H1 (cell line): Measurements from ENCODE around the gene UBE2E3. TPM values are rescaled to one million over a fixed set of nuclear protein-coding genes. Genes with fewer than 3 reads are reported as not detected.

Experiments used
- CTCF ChIA-PET: fragments of 300-600 bp; sonication (Branson Sonifier 250); formaldehyde crosslinking; loops from one replicate; lab custom pipeline; 2021; ENCODE audit not compliant: partially characterized antibody; lab: Charles Lee
- POLR2A ChIA-PET: fragments of 300-600 bp; sonication (Branson Sonifier 250); formaldehyde crosslinking; loops from one replicate; lab custom pipeline; 2021; ENCODE audit warnings: inconsistent platforms; ENCODE audit not compliant: partially characterized antibody; lab: Charles Lee
- DNase-seq, 2 experiments: peaks; one replicate each; pipeline versions ENCODE4 v3.0.0 to v3.0.0-alpha.2; 2010 to 2022; ENCODE audit warnings: low spot score in 2 of 2, low read depth in 1 of 2, mixed read lengths in 1 of 2
- FAIRE-seq: peaks from 2 replicates; lab custom pipeline; 2011; peaks lifted over from hg19 to GRCh38; lab: Jason Lieb, UNC
- H2AFZ ChIP-seq: 2 replicates; pipeline ENCODE4 v1.8.1; 2012; ENCODE audit warnings: low read length, inconsistent platforms
- H2AK5ac ChIP-seq: 2 replicates; pipeline ENCODE4 v1.6.1; 2013; ENCODE audit warnings: low read depth, low read length
- H2BK120ac ChIP-seq: replicated peaks from 2 replicates; pipeline ENCODE3; 2013; ENCODE audit warnings: low read depth, low read length, inconsistent platforms
- H2BK12ac ChIP-seq: 2 replicates; pipeline ENCODE4 v1.6.1; 2013; ENCODE audit warnings: low read depth, low read length
- H2BK15ac ChIP-seq: 2 replicates; pipeline ENCODE4 v1.6.1; 2013; ENCODE audit warnings: low read length
- H2BK20ac ChIP-seq: 2 replicates; pipeline ENCODE4 v1.6.1; 2013; ENCODE audit warnings: low read length
- H2BK5ac ChIP-seq: 2 replicates; pipeline ENCODE4 v1.6.1; 2013; ENCODE audit warnings: low read depth, low read length
- H3K14ac ChIP-seq: 2 replicates; pipeline ENCODE4 v1.6.1; 2013; ENCODE audit warnings: inconsistent platforms; ENCODE audit not compliant: insufficient read length
- H3K18ac ChIP-seq: 2 replicates; pipeline ENCODE4 v1.6.1; 2013; ENCODE audit warnings: low read length; ENCODE audit errors: extremely low read depth
- H3K23ac ChIP-seq: 2 replicates; pipeline ENCODE4 v1.6.1; 2013; ENCODE audit warnings: inconsistent platforms; ENCODE audit not compliant: insufficient read length
- H3K23me2 ChIP-seq: 2 replicates; pipeline ENCODE4 v1.6.1; 2013; ENCODE audit warnings: low read depth, low read length
- H3K27ac ChIP-seq: 2 replicates; pipeline ENCODE4 v1.6.1; 2011; ENCODE audit warnings: low read depth, low read length, inconsistent platforms
- H3K27me3 ChIP-seq, 4 experiments: replicated peaks in 1 of 4; 1 replicate in 1 of 4; 2 replicates in 3 of 4; pipeline versions ENCODE4 v1.6.1 to v1.8.1; 2011 to 2013; ENCODE audit warnings: low read length in 3 of 4, mild to moderate bottlenecking in 3 of 4, inconsistent platforms in 2 of 4, mixed read lengths in 2 of 4, moderate library complexity in 1 of 4; ENCODE audit not compliant: control insufficient read depth in 3 of 4, insufficient read depth in 3 of 4; ENCODE audit errors: extremely low read depth in 1 of 4
- H3K36me3 ChIP-seq, 4 experiments: 2 replicates each; pipeline versions ENCODE4 v1.6.1 to v1.8.1; 2011 to 2013; ENCODE audit warnings: mild to moderate bottlenecking in 4 of 4, low read length in 3 of 4, moderate library complexity in 2 of 4, control low read depth in 1 of 4, inconsistent platforms in 1 of 4; ENCODE audit not compliant: insufficient read depth in 4 of 4, control insufficient read depth in 2 of 4
- H3K4ac ChIP-seq: replicated peaks from 2 replicates; pipeline ENCODE3; 2013; ENCODE audit warnings: low read length, low read depth, mixed read lengths, inconsistent platforms; ENCODE audit not compliant: insufficient read length
- H3K4me1 ChIP-seq, 4 experiments: replicated peaks in 1 of 4; 1 replicate in 1 of 4; 2 replicates in 3 of 4; pipeline versions ENCODE4 v1.6.1 to v1.8.1; 2011 to 2013; ENCODE audit warnings: low read length in 3 of 4, inconsistent platforms in 2 of 4, mixed read lengths in 1 of 4; ENCODE audit not compliant: insufficient read depth in 4 of 4, control insufficient read depth in 3 of 4
- H3K4me2 ChIP-seq, 2 experiments: 2 replicates each; pipeline versions ENCODE4 v1.6.1 to v1.8.1; 2011 to 2013; ENCODE audit warnings: low read depth in 2 of 2, low read length in 2 of 2, control low read depth in 1 of 2, inconsistent platforms in 1 of 2, mild to moderate bottlenecking in 1 of 2; ENCODE audit not compliant: insufficient read depth in 1 of 2
- H3K4me3 ChIP-seq, 4 experiments: fragments of 200-600, 300-600 bp in 1 of 4; sonication (generic), shearing (Covaris generic), sonication (Bioruptor Twin) in 1 of 4; 2 replicates each; pipeline versions ENCODE4 v1.5.1 to v1.8.1; 2011 to 2016; ENCODE audit warnings: low read length in 4 of 4, low read depth in 3 of 4, control low read depth in 2 of 4, inconsistent platforms in 2 of 4, mild to moderate bottlenecking in 2 of 4, mixed read lengths in 1 of 4, moderate library complexity in 1 of 4; ENCODE audit not compliant: insufficient read depth in 2 of 4; ENCODE audit errors: extremely low read depth in 1 of 4
- H3K56ac ChIP-seq: replicated peaks from 2 replicates; pipeline ENCODE3; 2013; ENCODE audit warnings: low read depth, mild to moderate bottlenecking, mixed read lengths, low read length, inconsistent platforms; ENCODE audit not compliant: insufficient read length
- H3K79me1 ChIP-seq: 2 replicates; pipeline ENCODE4 v1.6.1; 2013; ENCODE audit warnings: low read depth, low read length, control low read depth
- H3K79me2 ChIP-seq, 2 experiments: 2 replicates each; pipeline versions ENCODE4 v1.6.1 to v1.8.1; 2012 to 2013; ENCODE audit warnings: low read length in 2 of 2, mild to moderate bottlenecking in 2 of 2, inconsistent platforms in 1 of 2; ENCODE audit not compliant: insufficient read depth in 2 of 2, control insufficient read depth in 1 of 2
- H3K9ac ChIP-seq, 4 experiments: replicated peaks in 1 of 4; 1 replicate in 1 of 4; 2 replicates in 3 of 4; pipeline versions ENCODE4 v1.6.1 to v1.8.1; 2011 to 2013; ENCODE audit warnings: low read depth in 3 of 4, low read length in 3 of 4, control low read depth in 2 of 4, mild to moderate bottlenecking in 2 of 4, moderate library complexity in 2 of 4, inconsistent platforms in 1 of 4; ENCODE audit errors: extremely low read depth in 1 of 4
- H3K9me3 ChIP-seq, 2 experiments: 2 replicates each; pipeline versions ENCODE4 v1.6.1 to v1.8.1; 2012 to 2013; ENCODE audit warnings: mild to moderate bottlenecking in 2 of 2, moderate library complexity in 2 of 2, control low read depth in 1 of 2, inconsistent platforms in 1 of 2, low read depth in 1 of 2, low read length in 1 of 2, mixed read lengths in 1 of 2; ENCODE audit not compliant: insufficient read depth in 2 of 2
- H4K20me1 ChIP-seq, 2 experiments: replicated peaks in 1 of 2; 2 replicates each; pipeline versions ENCODE3 to v1.8.1; 2011 to 2013; ENCODE audit warnings: inconsistent platforms in 2 of 2, low read length in 2 of 2, mild to moderate bottlenecking in 1 of 2; ENCODE audit not compliant: insufficient read depth in 2 of 2, control insufficient read depth in 1 of 2
- H4K5ac ChIP-seq: 2 replicates; pipeline ENCODE4 v1.6.1; 2013; ENCODE audit warnings: low read length, low read depth, mixed read lengths, inconsistent platforms; ENCODE audit not compliant: insufficient read length
- H4K8ac ChIP-seq: 2 replicates; pipeline ENCODE4 v1.8.0; 2013; ENCODE audit warnings: mild to moderate bottlenecking, moderate library complexity, low read length, inconsistent platforms; ENCODE audit not compliant: insufficient read depth; ENCODE audit errors: extremely low read depth
- H4K91ac ChIP-seq: replicated peaks from 2 replicates; pipeline ENCODE3; 2013; ENCODE audit warnings: low read length, mixed read lengths, inconsistent platforms; ENCODE audit not compliant: insufficient read length
- FOSL1 ChIP-seq: IDR thresholded peaks from 2 replicates; pipeline ENCODE4 v1.6.1; 2011; ENCODE audit warnings: mild to moderate bottlenecking, low read depth, low read length, moderate library complexity; ENCODE audit not compliant: insufficient read depth
- JUN ChIP-seq: IDR thresholded peaks from 2 replicates; pipeline ENCODE4 v1.6.1; 2011; ENCODE audit warnings: low read depth, mild to moderate bottlenecking, improper control_type of control experiment, low read length
- RXRA ChIP-seq: IDR thresholded peaks from 2 replicates; pipeline ENCODE4 v1.6.1; 2011; ENCODE audit warnings: low read depth, mild to moderate bottlenecking, low read length, moderate library complexity; ENCODE audit not compliant: insufficient read depth
- SIRT6 ChIP-seq: IDR thresholded peaks from one replicate; pipeline ENCODE4 v1.7.1; 2012; ENCODE audit warnings: low read length, inconsistent platforms
- YY1 ChIP-seq: IDR thresholded peaks from 2 replicates; pipeline ENCODE4 v1.6.1; 2011; ENCODE audit warnings: low read depth, mild to moderate bottlenecking, low read length
- WGBS, 2 experiments: shearing (Covaris generic) in 1 of 2; methylation state at CpG; one replicate each; pipeline versions ENCODE4 v1.1.6 to v1.1.7; 2013 to 2015; ENCODE audit warnings: low lambda C conversion rate in 2 of 2, mixed read lengths in 2 of 2, inconsistent platforms in 1 of 2, low coverage in 1 of 2, missing lambda C conversion rate in 1 of 2; ENCODE audit not compliant: insufficient replicate concordance in 2 of 2, insufficient coverage in 1 of 2, insufficient read length in 1 of 2; ENCODE audit errors: extremely low coverage in 1 of 2, missing lambda C conversion rate in 1 of 2; 5-methylcytosine and 5-hydroxymethylcytosine counted together
- polyA plus RNA-seq, 7 experiments: library from polyadenylated mRNA; depleted of rRNA in 3 of 7; stranded (reverse) in 5 of 7; unstranded in 2 of 7; fragments of >200 nt in 5 of 7; fragments of 200-250 nt in 2 of 7; gene quantifications; 1 replicate in 5 of 7; 2 replicates in 1 of 7; 4 replicates in 1 of 7; pipeline versions ENCODE4 v1.2.1 to v1.2.3, GENCODE V29; 2011 to 2013; ENCODE audit warnings: missing spikeins in 2 of 7, mixed read lengths in 2 of 7
- total RNA-seq: library from RNA; stranded (reverse); fragmentation: NEBNext Ultra II Directional; extraction: Animal tissue kit (Norgen Biotek cat#: 25700); gene quantifications from 2 replicates; pipeline ENCODE4 v1.2.1, GENCODE V29; 2021
- TF ChIP-seq, protein P1 (sequence below), 3 experiments: IDR thresholded peaks; 1 replicate in 2 of 3; 2 replicates in 1 of 3; pipeline versions ENCODE4 v1.5.1 to v1.6.1; 2011; ENCODE audit warnings: low read length in 3 of 3, mild to moderate bottlenecking in 3 of 3, inconsistent platforms in 2 of 3, low read depth in 1 of 3, moderate library complexity in 1 of 3; ENCODE audit not compliant: insufficient read depth in 1 of 3; ENCODE audit errors: control extremely low read depth in 1 of 3
- TF ChIP-seq, protein P2 (sequence below): IDR thresholded peaks from 2 replicates; pipeline ENCODE4 v1.6.1; 2012; ENCODE audit warnings: inconsistent platforms

Gene UBE2E3
- total and polyA plus RNA-seq, 2 of the 8 experiments (the other 6 are each of a cell fraction or from before 2014, with no cell fraction given) = 106 to 132 TPM

- Histone ChIP-seq H2BK120ac (no peak overlapping the region), H2BK20ac (no peak overlapping the region), H3K56ac (no peak overlapping the region), H3K4me1 (peaks cover 0 to 5% (median 2%) of the 10 kb centered on the region in 4 experiments; a peak in 3 of 7 replicates), H3K4ac (no peak overlapping the region), H3K4me3 (no peak overlapping the region), H3K36me3 (peaks cover 0 to 4% (median 0%) of the 10 kb centered on the region in 4 experiments; a peak in 2 of 8 replicates), H3K23ac (no peak overlapping the region), H4K20me1 (peaks cover 0 to 2% of the 10 kb centered on the region in 2 experiments), H3K14ac (no peak overlapping the region), H3K9me3 (no peaks in the 10 kb centered on the region), H2AK5ac (no peak overlapping the region), H4K8ac (no peak overlapping the region), H2AFZ (no peak overlapping the region), H3K9ac (no peak overlapping the region), H2BK5ac (no peak overlapping the region), H3K23me2 (no peaks in the 10 kb centered on the region), H2BK12ac (no peak overlapping the region), H3K79me2 (peaks cover 0 to 100% of the 10 kb centered on the region in 2 experiments; a peak in 3 of 4 replicates), H3K18ac (no peak overlapping the region), H4K91ac (no peak overlapping the region), H3K27ac (no peak overlapping the region), H3K79me1 (no peaks in the 10 kb centered on the region; the same call in 1 of the 2 replicates), H2BK15ac (no peak overlapping the region), H3K4me2 (no peak overlapping the region), H4K5ac (no peak overlapping the region), H3K27me3 (no peaks in the 10 kb centered on the region)
- POLR2A ChIA-PET = interaction anchor here (3.3 kb wide), 1 partner anchor 9 kb away, joined by 17 read pairs; the partner anchor contains the start of gene UBE2E3
- CTCF ChIA-PET = interaction anchor here (0.7 to 3.5 kb wide), 2 partner anchors 10 to 284 kb away, joined by 3 to 18 read pairs; partner anchors contain the start of gene UBE2E3
- 94% methylated on average over 3 of the region's 3 CpGs; no CpG with 5 or more reads in 1 of the 2 experiments for WGBS, 2 experiments
- FAIRE-seq (no peak), DNase-seq (no peak)
- TF ChIP-seq, protein P1, sequence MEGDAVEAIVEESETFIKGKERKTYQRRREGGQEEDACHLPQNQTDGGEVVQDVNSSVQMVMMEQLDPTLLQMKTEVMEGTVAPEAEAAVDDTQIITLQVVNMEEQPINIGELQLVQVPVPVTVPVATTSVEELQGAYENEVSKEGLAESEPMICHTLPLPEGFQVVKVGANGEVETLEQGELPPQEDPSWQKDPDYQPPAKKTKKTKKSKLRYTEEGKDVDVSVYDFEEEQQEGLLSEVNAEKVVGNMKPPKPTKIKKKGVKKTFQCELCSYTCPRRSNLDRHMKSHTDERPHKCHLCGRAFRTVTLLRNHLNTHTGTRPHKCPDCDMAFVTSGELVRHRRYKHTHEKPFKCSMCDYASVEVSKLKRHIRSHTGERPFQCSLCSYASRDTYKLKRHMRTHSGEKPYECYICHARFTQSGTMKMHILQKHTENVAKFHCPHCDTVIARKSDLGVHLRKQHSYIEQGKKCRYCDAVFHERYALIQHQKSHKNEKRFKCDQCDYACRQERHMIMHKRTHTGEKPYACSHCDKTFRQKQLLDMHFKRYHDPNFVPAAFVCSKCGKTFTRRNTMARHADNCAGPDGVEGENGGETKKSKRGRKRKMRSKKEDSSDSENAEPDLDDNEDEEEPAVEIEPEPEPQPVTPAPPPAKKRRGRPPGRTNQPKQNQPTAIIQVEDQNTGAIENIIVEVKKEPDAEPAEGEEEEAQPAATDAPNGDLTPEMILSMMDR (IDR thresholded peaks at IDR 0.05; ENCODE audit: control extremely low read depth in 1 of 3, insufficient read depth in 1 of 3, low read depth in 1 of 3, low read length in 3 of 3) = no peak
- TF ChIP-seq, protein P2, sequence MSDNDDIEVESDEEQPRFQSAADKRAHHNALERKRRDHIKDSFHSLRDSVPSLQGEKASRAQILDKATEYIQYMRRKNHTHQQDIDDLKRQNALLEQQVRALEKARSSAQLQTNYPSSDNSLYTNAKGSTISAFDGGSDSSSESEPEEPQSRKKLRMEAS = no peak
- TF ChIP-seq YY1 (no peak), RXRA (no peak), JUN (no peak), FOSL1 (no peak), SIRT6 (no peak)
These were observed 9.9 kb downstream of the UBE2E3 start for GRCh38 chr2:180990337-180990736.
